ENCODE measurements around the gene WDFY2.

DNA sequence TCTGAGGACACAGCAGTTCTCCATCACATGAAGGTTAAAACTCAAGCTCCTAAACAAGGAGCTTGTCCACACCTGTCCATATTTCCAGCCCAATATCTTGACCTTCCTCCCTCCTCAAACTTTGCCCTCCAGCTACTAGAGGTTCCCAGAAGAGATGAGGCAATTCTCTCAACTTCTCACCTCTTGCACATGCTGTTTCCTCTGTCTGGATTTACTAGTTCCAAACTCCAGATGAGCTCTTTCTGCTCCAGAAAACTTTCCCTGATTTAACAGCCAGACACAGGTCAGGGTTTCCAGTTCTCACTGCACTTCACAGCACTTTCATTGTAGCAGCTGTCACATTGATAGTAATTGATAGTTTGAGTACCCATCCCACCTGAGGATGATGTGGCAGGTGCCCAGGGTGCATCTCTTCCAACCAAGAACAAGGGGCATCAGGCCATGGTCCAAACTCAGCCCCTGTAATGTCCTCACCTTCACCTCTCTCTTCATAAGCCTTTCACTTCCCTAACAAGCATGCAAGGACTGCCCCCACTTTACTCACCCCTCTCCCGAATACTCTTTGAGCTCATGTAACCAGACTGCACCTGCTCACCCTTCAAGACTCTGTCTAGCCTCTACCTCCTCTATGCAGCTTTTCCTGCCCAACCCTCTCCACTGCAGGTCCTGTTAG is 3.0 kb upstream of the WDFY2 start:
- TF ChIP-seq POLR2A (IDR thresholded peaks at IDR 0.05) = no peak
- TF ChIP-seq, protein P1, sequence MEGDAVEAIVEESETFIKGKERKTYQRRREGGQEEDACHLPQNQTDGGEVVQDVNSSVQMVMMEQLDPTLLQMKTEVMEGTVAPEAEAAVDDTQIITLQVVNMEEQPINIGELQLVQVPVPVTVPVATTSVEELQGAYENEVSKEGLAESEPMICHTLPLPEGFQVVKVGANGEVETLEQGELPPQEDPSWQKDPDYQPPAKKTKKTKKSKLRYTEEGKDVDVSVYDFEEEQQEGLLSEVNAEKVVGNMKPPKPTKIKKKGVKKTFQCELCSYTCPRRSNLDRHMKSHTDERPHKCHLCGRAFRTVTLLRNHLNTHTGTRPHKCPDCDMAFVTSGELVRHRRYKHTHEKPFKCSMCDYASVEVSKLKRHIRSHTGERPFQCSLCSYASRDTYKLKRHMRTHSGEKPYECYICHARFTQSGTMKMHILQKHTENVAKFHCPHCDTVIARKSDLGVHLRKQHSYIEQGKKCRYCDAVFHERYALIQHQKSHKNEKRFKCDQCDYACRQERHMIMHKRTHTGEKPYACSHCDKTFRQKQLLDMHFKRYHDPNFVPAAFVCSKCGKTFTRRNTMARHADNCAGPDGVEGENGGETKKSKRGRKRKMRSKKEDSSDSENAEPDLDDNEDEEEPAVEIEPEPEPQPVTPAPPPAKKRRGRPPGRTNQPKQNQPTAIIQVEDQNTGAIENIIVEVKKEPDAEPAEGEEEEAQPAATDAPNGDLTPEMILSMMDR (IDR thresholded peaks at IDR 0.05) = no peak

All from body of pancreas (tissue), 4 donors.